Measurements from ENCODE around the gene RAD54L. TPM values are rescaled to one million over a fixed set of nuclear protein-coding genes. Genes with fewer than 3 reads are reported as not detected.

RAD54L gene
- total RNA-seq, 3 donors from 2014 or later (not counting 1 experiment from before 2014, with no cell fraction given) = 1.8 to 2.3 (median 1.8) TPM

DNA sequence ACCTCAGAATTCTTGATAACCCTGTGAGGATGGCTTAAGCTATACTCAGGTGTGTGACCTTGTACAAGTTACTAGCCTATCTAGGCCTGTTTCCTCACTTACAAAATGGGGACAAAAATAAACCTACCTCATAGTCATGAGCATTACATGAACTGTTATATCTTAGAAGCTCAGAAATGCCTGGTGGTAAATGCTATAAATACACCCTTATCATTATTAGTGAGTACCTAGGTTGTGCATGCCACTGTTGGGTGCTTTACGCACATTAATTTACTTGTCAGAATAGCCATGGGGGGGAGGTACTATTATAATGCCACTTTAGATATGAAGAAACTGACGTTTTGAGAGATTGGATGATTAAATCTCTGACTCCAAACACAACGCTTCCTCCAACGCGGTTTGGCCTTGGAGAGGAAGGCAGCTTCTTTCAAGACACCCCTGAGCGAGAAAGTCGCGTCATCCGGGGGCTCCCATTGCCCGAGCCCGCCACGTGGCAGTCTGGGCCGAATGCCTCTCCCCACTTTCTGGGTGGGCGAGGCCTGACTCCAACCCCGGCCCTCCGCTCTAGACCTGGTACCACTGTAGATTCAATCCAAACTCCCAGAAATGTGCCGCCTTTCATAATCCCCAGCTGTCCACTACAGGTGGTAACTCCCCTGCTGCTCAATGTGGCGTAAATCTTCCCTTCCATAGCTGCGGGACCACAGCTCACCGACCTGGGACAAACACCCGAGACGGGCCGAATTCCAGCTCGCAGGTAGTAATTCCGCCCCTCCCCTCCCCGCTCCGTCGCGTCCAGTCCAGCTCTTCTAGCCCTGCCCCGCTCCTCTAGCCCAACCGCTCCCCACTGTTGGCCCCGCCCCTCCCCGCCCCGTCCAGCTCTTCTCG lies 771 bp upstream of the RAD54L start:
- Mint-ChIP-seq H3K4me3 (peak overlapping the region; percentile 75), H3K27me3 (ENCODE audit: low read depth in 2 of 2) (no peaks in the 10 kb centered on the region), H3K27ac (peak overlapping the region; percentile 45 to 89), H3K9me3 (no peaks in the 10 kb centered on the region), H3K4me1 (peaks cover 0 to 21% of the 10 kb centered on the region in 2 donors), H3K36me3 (no peaks in the 10 kb centered on the region)
- TF ChIP-seq CTCF (IDR thresholded peaks at IDR 0.05) = no peak
- Histone ChIP-seq H3K36me3 (ENCODE audit: control insufficient read depth, insufficient read depth, low read length) (no peaks in the 10 kb centered on the region), H3K27me3 (ENCODE audit: control insufficient read depth, insufficient read depth, low read length) (no peaks in the 10 kb centered on the region), H3K4me3 (ENCODE audit: low read length) (peak overlapping the region; percentile 57), H3K27ac (ENCODE audit: low read length) (peak overlapping the region; percentile 7), H3K9me3 (ENCODE audit: control insufficient read depth, insufficient read depth, low read length) (no peaks in the 10 kb centered on the region), H3K4me1 (ENCODE audit: control insufficient read depth, insufficient read depth, low read length) (peaks cover 19% of the 10 kb centered on the region)
- intact Hi-C loops (cut with micrococcal nuclease) = loop anchor here (1.0 to 5.0 kb wide), 4 partner anchors 57 to 559 kb away; partner anchors contain the start of genes GPBP1L1, LRRC41, NSUN4 and PIK3R3
- peak; percentile 7 to 28 (median 14) for ATAC-seq
- under 1% methylated on average over 29 of the region's 35 CpGs for whole genome bisulfite sequencing (ENCODE audit: insufficient coverage)
- peak; percentile 50 to 62 for DNase-seq

DNA sequence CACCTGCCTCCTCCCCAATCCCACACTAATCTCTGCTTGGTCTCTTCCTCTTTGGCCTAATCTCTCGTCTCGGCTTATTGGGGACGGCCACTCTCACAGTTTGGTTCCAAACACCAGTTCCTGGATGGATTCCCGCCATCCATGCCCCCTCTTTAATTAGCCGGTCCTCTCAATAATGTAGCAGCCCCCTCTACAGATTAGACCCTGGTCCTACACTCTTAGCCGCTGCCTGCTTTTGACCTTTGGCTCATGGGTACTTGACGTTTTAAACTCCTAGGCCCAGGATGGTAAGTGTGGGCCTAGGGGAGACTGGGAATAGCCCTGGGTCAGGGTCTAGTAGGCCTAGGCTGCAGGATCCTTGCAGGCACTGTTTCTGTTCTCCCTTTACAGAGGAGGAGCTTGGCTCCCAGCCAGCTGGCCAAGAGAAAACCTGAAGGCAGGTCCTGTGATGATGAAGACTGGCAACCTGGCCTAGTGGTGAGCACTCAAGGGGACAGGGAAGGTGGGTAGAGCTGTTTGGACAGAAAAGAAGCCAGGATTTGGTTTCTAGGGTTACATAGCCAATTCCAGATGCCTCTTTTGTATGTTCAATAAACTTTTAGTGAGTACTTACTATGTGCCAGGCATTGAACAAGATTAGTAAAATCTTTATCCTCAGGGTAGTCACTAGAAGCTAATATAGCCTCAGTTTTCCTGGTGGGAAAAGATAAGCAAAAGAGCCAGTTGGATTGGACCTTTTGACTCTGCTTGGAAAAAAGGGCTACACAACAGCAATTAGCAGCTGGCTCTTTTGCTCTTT lies 758 bp downstream of the RAD54L start:
- no peak for TF ChIP-seq CTCF (IDR thresholded peaks at IDR 0.05)
- no peaks in the 10 kb centered on the region for H3K27me3 ChIP-seq (ENCODE audit: control insufficient read depth, insufficient read depth, low read length)
- H3K36me3 ChIP-seq (ENCODE audit: control insufficient read depth, insufficient read depth, low read length) = no peaks in the 10 kb centered on the region
- Mint-ChIP-seq H3K36me3 (no peaks in the 10 kb centered on the region), H3K27ac (peak overlapping the region; percentile 68 to 89), H3K9me3 (no peaks in the 10 kb centered on the region), H3K27me3 (ENCODE audit: low read depth in 2 of 2) (no peaks in the 10 kb centered on the region), H3K4me3 (peak overlapping the region; percentile 89), H3K4me1 (peaks cover 0 to 21% of the 10 kb centered on the region in 2 donors)
- peak overlapping the region; percentile 70 for H3K4me3 ChIP-seq (ENCODE audit: low read length)
- intact Hi-C loops (cut with micrococcal nuclease) = loop anchor here (5.0 kb wide), 1 partner anchor 561 kb away; the partner anchor contains the start of genes GPBP1L1 and TMEM69
- ATAC-seq (no peak), DNase-seq (peak in 1 of 2 donors; percentile 38)
- no peak overlapping the region for H3K27ac ChIP-seq (ENCODE audit: low read length)
- H3K9me3 ChIP-seq (ENCODE audit: control insufficient read depth, insufficient read depth, low read length) = no peaks in the 10 kb centered on the region
- 16% methylated on average over 7 of the region's 7 CpGs for WGBS (ENCODE audit: insufficient coverage)
- peaks cover 19% of the 10 kb centered on the region for H3K4me1 ChIP-seq (ENCODE audit: control insufficient read depth, insufficient read depth, low read length)

- Mint-ChIP-seq H3K4me3 (no peak overlapping the region), H3K27me3 (ENCODE audit: low read depth in 2 of 2) (no peaks in the 10 kb centered on the region), H3K9me3 (no peaks in the 10 kb centered on the region), H3K36me3 (no peaks in the 10 kb centered on the region), H3K4me1 (no peaks in the 10 kb centered on the region), H3K27ac (no peak overlapping the region)
- Histone ChIP-seq H3K9me3 (ENCODE audit: control insufficient read depth, insufficient read depth, low read length) (no peaks in the 10 kb centered on the region), H3K4me1 (ENCODE audit: control insufficient read depth, insufficient read depth, low read length) (no peaks in the 10 kb centered on the region), H3K4me3 (ENCODE audit: low read length) (no peak overlapping the region), H3K27ac (ENCODE audit: low read length) (no peak overlapping the region), H3K36me3 (ENCODE audit: control insufficient read depth, insufficient read depth, low read length) (no peaks in the 10 kb centered on the region), H3K27me3 (ENCODE audit: control insufficient read depth, insufficient read depth, low read length) (no peaks in the 10 kb centered on the region)
- WGBS (ENCODE audit: insufficient coverage) = 98% methylated on average over 5 of the region's 5 CpGs
- intact Hi-C loops (cut with micrococcal nuclease) = no loop called here
- no peak for DNase-seq
- no peak for TF ChIP-seq CTCF (IDR thresholded peaks at IDR 0.05)
- ATAC-seq = no peak
Observed at GRCh38 chr1:46254668-46255067, 7.1 kb downstream of the RAD54L start.
